ENCODE results near the gene MINDY4B.

Gene MINDY4B

GRCh38 chr3:150899141-150899540 lies 6.1 kb downstream of the MINDY4B start:
- no peaks in the 10 kb centered on the region for H3K9me2 ChIP-seq (replicated peaks; ENCODE audit: insufficient read depth, low read length)
- H3K4me3 ChIP-seq (ENCODE audit: low read length) = no peak overlapping the region
- H3K9ac ChIP-seq (ENCODE audit: low read length) = no peak overlapping the region
- TF ChIP-seq EZH2 (optimal IDR thresholded peaks at IDR 0.05; ENCODE audit: low read depth, low read length) (no peak), EZH2phosphoT487 (IDR thresholded peaks at IDR 0.05; ENCODE audit: low read length) (no peak), CTCF (IDR thresholded peaks at IDR 0.05; ENCODE audit: low read length) (no peak)
- no peaks in the 10 kb centered on the region for H3K9me3 ChIP-seq (replicated peaks; ENCODE audit: insufficient read depth, low read length)
- H3K27me3 ChIP-seq (replicated peaks; ENCODE audit: insufficient read depth, low read length) = no peaks in the 10 kb centered on the region
- DNase-seq = no peak
- no peaks in the 10 kb centered on the region for H3K4me1 ChIP-seq (ENCODE audit: low read length)
- H3F3A ChIP-seq (ENCODE audit: insufficient read depth, low read length) = no peaks in the 10 kb centered on the region
- H2AFZ ChIP-seq (ENCODE audit: low read length) = no peak overlapping the region
- H3K27ac ChIP-seq (ENCODE audit: low read length) = no peak overlapping the region
- no peaks in the 10 kb centered on the region for H4K20me1 ChIP-seq (ENCODE audit: insufficient read depth, low read length)
- H3K36me3 ChIP-seq (replicated peaks; ENCODE audit: insufficient read depth, low read length) = no peaks in the 10 kb centered on the region
- no peak overlapping the region for H3K4me2 ChIP-seq (ENCODE audit: low read depth, low read length)
- no peaks in the 10 kb centered on the region for H3K79me2 ChIP-seq (ENCODE audit: low read length)

- H3K9me2 ChIP-seq (replicated peaks; ENCODE audit: insufficient read depth, low read length) = no peaks in the 10 kb centered on the region
- H3K4me3 ChIP-seq (ENCODE audit: low read length) = no peak overlapping the region
- no peak overlapping the region for H3K4me2 ChIP-seq (ENCODE audit: low read depth, low read length)
- H4K20me1 ChIP-seq (ENCODE audit: insufficient read depth, low read length) = no peaks in the 10 kb centered on the region
- H3K9me3 ChIP-seq (replicated peaks; ENCODE audit: insufficient read depth, low read length) = no peaks in the 10 kb centered on the region
- no peaks in the 10 kb centered on the region for H3K79me2 ChIP-seq (ENCODE audit: low read length)
- no peak overlapping the region for H3K27ac ChIP-seq (ENCODE audit: low read length)
- no peaks in the 10 kb centered on the region for H3K4me1 ChIP-seq (ENCODE audit: low read length)
- H3K9ac ChIP-seq (ENCODE audit: low read length) = no peak overlapping the region
- no peaks in the 10 kb centered on the region for H3K27me3 ChIP-seq (replicated peaks; ENCODE audit: insufficient read depth, low read length)
- no peaks in the 10 kb centered on the region for H3F3A ChIP-seq (ENCODE audit: insufficient read depth, low read length)
- TF ChIP-seq CTCF (IDR thresholded peaks at IDR 0.05; ENCODE audit: low read length) = no peak
- TF ChIP-seq EZH2phosphoT487 (IDR thresholded peaks at IDR 0.05; ENCODE audit: low read length) = no peak
- no peak for TF ChIP-seq EZH2 (optimal IDR thresholded peaks at IDR 0.05; ENCODE audit: low read depth, low read length)
- no peak for DNase-seq
- no peak overlapping the region for H2AFZ ChIP-seq (ENCODE audit: low read length)
- H3K36me3 ChIP-seq (replicated peaks; ENCODE audit: insufficient read depth, low read length) = no peaks in the 10 kb centered on the region
These were observed 7.0 kb downstream of the MINDY4B start for GRCh38 chr3:150898046-150898754.

- no peaks in the 10 kb centered on the region for H3K36me3 ChIP-seq (replicated peaks; ENCODE audit: insufficient read depth, low read length)
- H3K9ac ChIP-seq (ENCODE audit: low read length) = no peak overlapping the region
- DNase-seq = no peak
- no peaks in the 10 kb centered on the region for H3K9me2 ChIP-seq (replicated peaks; ENCODE audit: insufficient read depth, low read length)
- no peak overlapping the region for H3K4me3 ChIP-seq (ENCODE audit: low read length)
- H4K20me1 ChIP-seq (ENCODE audit: insufficient read depth, low read length) = no peaks in the 10 kb centered on the region
- H3K4me1 ChIP-seq (ENCODE audit: low read length) = no peaks in the 10 kb centered on the region
- H3K27ac ChIP-seq (ENCODE audit: low read length) = no peak overlapping the region
- no peaks in the 10 kb centered on the region for H3F3A ChIP-seq (ENCODE audit: insufficient read depth, low read length)
- H3K4me2 ChIP-seq (ENCODE audit: low read depth, low read length) = no peak overlapping the region
- TF ChIP-seq EZH2phosphoT487 (IDR thresholded peaks at IDR 0.05; ENCODE audit: low read length) (no peak), EZH2 (optimal IDR thresholded peaks at IDR 0.05; ENCODE audit: low read depth, low read length) (no peak), CTCF (IDR thresholded peaks at IDR 0.05; ENCODE audit: low read length) (no peak)
- no peaks in the 10 kb centered on the region for H3K79me2 ChIP-seq (ENCODE audit: low read length)
- H2AFZ ChIP-seq (ENCODE audit: low read length) = no peak overlapping the region
- no peaks in the 10 kb centered on the region for H3K9me3 ChIP-seq (replicated peaks; ENCODE audit: insufficient read depth, low read length)
- H3K27me3 ChIP-seq (replicated peaks; ENCODE audit: insufficient read depth, low read length) = no peaks in the 10 kb centered on the region
These were observed 7.6 kb downstream of the MINDY4B start for GRCh38 chr3:150897592-150897991.

All from MM.1S (cell line).